GM12878 (cell line): Measurements from ENCODE around the gene RBPJ. TPM values are rescaled to one million over a fixed set of nuclear protein-coding genes. Genes with fewer than 3 reads are reported as not detected.
A peak's percentile ranks its signal among the peaks of the same experiment; 100 is the strongest.

Experiments
- BACH1 ChIP-seq: fragments of 450-650 bp; IDR thresholded peaks from 2 replicates; pipeline ENCODE4 v1.6.1; 2017; ENCODE audit warnings: mild to moderate bottlenecking, borderline replicate concordance
- EZH2 ChIP-seq: IDR thresholded peaks from 2 replicates; pipeline ENCODE4 v1.6.1; 2012; ENCODE audit warnings: low read depth, mild to moderate bottlenecking, control low read depth, inconsistent platforms, low read length, borderline replicate concordance; ENCODE audit not compliant: control insufficient read depth
- HSF1 ChIP-seq: fragments of 150-350 bp; IDR thresholded peaks from 2 replicates; pipeline ENCODE4 v1.6.1; 2014; ENCODE audit warnings: mild to moderate bottlenecking, low read depth, low read length
- KAT2A ChIP-seq: conservative IDR thresholded peaks from 2 replicates; pipeline ENCODE4 v1.6.1; 2011; ENCODE audit warnings: low read depth, low read length; ENCODE audit not compliant: control insufficient read depth
- KDM1A ChIP-seq: fragments of 200-600 bp; sonication (generic); IDR thresholded peaks from 2 replicates; pipeline ENCODE4 v1.6.1; 2016; ENCODE audit warnings: borderline replicate concordance
- MEF2A ChIP-seq: IDR thresholded peaks from 2 replicates; pipeline ENCODE4 v1.6.1; 2011; ENCODE audit warnings: low read depth, mild to moderate bottlenecking, low read length, moderate library complexity; ENCODE audit not compliant: insufficient read depth
- MYB ChIP-seq: fragments of 150-350 bp; IDR thresholded peaks from 2 replicates; pipeline ENCODE4 v1.6.1; 2014; ENCODE audit warnings: mild to moderate bottlenecking, low read depth, low read length, borderline replicate concordance
- NR2C1 ChIP-seq: fragments of 450-650 bp; IDR thresholded peaks from 2 replicates; pipeline ENCODE4 v1.6.1; 2017; ENCODE audit warnings: antibody characterized with exemption, mild to moderate bottlenecking, moderate library complexity
- TCF12 ChIP-seq: IDR thresholded peaks from 2 replicates; pipeline ENCODE4 v1.6.1; 2011; ENCODE audit warnings: low read depth, mild to moderate bottlenecking, low read length
- ZNF384 ChIP-seq: IDR thresholded peaks from 2 replicates; pipeline ENCODE4 v1.6.1; 2012; ENCODE audit warnings: low read depth, mild to moderate bottlenecking, low read length, improper control_type of control experiment, borderline replicate concordance
- polyA plus RNA-seq, 11 experiments: library from polyadenylated mRNA; depleted of rRNA in 4 of 11; unstranded in 6 of 11; stranded (reverse) in 5 of 11; fragments of >200 nt; fragmentation: Nextera tagmentation in 4 of 11; fragmentation: Illumina TruSeq in 1 of 11; extraction: Ambion mirVana in 4 of 11; extraction: Trizol in 1 of 11; gene quantifications; 1 replicate in 1 of 11; 2 replicates in 10 of 11; pipeline versions ENCODE4 v1.2.1 to v1.2.3, GENCODE V29; 2011 to 2016; ENCODE audit warnings: inconsistent platforms in 2 of 11, missing spikeins in 2 of 11, low read depth in 1 of 11
- total RNA-seq, 4 experiments: library from RNA; depleted of rRNA in 3 of 4; stranded (reverse); fragments of >200 nt in 3 of 4; fragmentation: Illumina TruSeq in 1 of 4; extraction: Trizol in 1 of 4; gene quantifications; 2 replicates each; pipeline versions ENCODE4 v1.2.1 to v1.2.3, GENCODE V29; 2013 to 2021
- TF ChIP-seq, protein P1 (sequence below): IDR thresholded peaks from 2 replicates; pipeline ENCODE4 v1.6.1; 2012; ENCODE audit warnings: low read length, inconsistent platforms

Gene RBPJ
- total and polyA plus RNA-seq, 10 of the 15 experiments (the other 5 are each of a cell fraction or from before 2014, with no cell fraction given): 24.5 to 87.6 (median 41.6) TPM

DNA sequence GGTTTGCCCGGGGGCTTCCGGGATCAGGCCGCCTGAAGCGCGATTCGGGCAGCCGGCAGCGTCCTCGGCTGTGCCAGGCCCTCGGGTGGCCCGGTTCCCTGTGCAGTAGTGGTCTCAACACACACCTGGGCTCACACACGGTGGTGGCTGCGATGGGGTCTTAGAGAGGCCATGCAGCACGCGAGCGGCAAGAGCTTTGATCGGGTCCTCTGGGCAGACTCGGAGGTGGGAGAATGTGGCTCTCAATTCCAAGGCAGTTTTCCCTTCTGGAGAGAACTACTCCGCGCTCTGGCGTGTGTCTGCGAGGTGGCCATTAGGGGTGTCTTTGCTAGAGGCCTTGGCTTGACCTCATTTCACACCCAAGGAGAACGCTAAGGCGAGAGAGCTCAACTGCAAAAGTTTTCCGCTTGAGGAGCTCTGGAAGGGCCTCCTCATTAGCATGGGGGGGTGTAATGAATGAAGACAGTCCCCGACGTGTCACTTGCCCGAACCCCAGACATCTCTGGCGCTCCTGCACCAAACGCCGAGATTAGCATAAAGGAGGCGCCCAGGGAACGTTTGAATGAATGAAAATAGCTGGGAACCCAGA, 771 bp upstream of the RBPJ start (continued):
- no peak for TF ChIP-seq EZH2
- TF ChIP-seq ZNF384: no peak
- TF ChIP-seq BACH1: no peak
- TF ChIP-seq NR2C1: no peak
- no peak for TF ChIP-seq MEF2A
- TF ChIP-seq HSF1: no peak
- 0 out of 2 replicates have a peak, but pooled peaks have one; percentile 1 for TF ChIP-seq MYB
- TF ChIP-seq KDM1A: no peak
- TF ChIP-seq TCF12: peak; percentile 3; the same call in 1 of the 2 replicates
- TF ChIP-seq, protein P1, sequence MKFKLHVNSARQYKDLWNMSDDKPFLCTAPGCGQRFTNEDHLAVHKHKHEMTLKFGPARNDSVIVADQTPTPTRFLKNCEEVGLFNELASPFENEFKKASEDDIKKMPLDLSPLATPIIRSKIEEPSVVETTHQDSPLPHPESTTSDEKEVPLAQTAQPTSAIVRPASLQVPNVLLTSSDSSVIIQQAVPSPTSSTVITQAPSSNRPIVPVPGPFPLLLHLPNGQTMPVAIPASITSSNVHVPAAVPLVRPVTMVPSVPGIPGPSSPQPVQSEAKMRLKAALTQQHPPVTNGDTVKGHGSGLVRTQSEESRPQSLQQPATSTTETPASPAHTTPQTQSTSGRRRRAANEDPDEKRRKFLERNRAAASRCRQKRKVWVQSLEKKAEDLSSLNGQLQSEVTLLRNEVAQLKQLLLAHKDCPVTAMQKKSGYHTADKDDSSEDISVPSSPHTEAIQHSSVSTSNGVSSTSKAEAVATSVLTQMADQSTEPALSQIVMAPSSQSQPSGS: 0 out of 2 replicates have a peak, but pooled peaks have one; percentile 52
- no peak for TF ChIP-seq KAT2A
